ENCODE measurements around the gene SF3B3. TPM values are rescaled to one million over a fixed set of nuclear protein-coding genes. Genes with fewer than 3 reads are reported as not detected.

Gene SF3B3
- total RNA-seq, 4 donors from 2014 or later = 74.2 to 142 (median 112) TPM

DNA sequence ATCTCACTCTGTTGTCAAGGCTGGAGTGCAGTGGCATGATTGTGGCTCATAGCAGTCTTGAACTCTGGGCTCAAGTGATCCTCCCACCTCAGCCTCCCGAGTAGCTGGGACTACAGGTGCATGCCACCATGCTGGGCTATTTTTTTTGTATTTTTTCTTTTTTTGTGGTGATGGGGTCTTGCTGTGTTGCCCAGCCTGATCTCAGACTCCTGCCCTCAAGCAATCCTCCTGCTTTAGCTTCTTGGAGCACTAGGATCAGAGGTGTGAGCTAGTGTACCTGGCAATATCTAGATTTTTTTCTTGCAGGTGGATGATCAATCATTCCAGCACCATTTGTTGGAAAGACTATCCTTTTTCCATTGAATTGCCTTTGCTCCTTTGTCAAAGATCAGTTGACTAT lies 69.9 kb downstream of the SF3B3 start:
- Histone ChIP-seq H3K4me3 (replicated peaks in 1 of 3) (no peak overlapping the region), H3K4me1 (peaks cover 20 to 45% of the 10 kb centered on the region in 2 donors), H3K36me3 (no peaks in the 10 kb centered on the region), H3K27ac (peak overlapping the region; percentile 24 to 67 (median 65)), H3K27me3 (no peaks in the 10 kb centered on the region), H3K9me3 (no peaks in the 10 kb centered on the region)
- 93 to 96% methylated on average over 1 of the region's 1 CpG for WGBS, 2 donors
- intact Hi-C loops (cut with DNase I) = no loop called here
- no peak for DNase-seq
- no peak for TF ChIP-seq POLR2A (IDR thresholded peaks at IDR 0.05)
- TF ChIP-seq, protein P1, sequence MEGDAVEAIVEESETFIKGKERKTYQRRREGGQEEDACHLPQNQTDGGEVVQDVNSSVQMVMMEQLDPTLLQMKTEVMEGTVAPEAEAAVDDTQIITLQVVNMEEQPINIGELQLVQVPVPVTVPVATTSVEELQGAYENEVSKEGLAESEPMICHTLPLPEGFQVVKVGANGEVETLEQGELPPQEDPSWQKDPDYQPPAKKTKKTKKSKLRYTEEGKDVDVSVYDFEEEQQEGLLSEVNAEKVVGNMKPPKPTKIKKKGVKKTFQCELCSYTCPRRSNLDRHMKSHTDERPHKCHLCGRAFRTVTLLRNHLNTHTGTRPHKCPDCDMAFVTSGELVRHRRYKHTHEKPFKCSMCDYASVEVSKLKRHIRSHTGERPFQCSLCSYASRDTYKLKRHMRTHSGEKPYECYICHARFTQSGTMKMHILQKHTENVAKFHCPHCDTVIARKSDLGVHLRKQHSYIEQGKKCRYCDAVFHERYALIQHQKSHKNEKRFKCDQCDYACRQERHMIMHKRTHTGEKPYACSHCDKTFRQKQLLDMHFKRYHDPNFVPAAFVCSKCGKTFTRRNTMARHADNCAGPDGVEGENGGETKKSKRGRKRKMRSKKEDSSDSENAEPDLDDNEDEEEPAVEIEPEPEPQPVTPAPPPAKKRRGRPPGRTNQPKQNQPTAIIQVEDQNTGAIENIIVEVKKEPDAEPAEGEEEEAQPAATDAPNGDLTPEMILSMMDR (IDR thresholded peaks at IDR 0.05) = no peak

DNA sequence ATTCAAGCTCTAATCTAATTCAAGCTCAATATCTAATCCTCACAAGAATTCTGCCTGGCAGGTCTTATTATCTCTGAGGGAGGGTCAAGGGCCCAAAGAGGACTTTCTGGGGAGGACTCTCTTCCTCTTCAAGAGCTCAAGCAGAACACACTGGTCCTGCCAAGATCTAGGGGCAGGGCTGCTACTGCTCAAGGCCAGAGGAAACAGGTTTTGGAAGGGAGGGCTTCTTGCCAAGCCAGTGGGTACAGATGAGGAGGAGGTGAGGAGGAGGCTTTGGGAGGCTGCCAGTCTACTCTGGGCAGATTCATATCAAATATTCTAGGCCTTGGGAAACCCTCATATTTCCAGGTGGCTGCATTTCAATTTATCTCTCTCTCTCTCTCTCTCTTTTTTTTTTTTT lies 71.0 kb downstream of the SF3B3 start:
- H3K27ac ChIP-seq = peak overlapping the region; percentile 63 to 67 (median 65)
- no peaks in the 10 kb centered on the region for H3K36me3 ChIP-seq
- H3K27me3 ChIP-seq = no peaks in the 10 kb centered on the region
- intact Hi-C loops (cut with DNase I) = no loop called here
- H3K4me1 ChIP-seq = peaks cover 20 to 45% of the 10 kb centered on the region in 2 donors
- DNase-seq = peak; percentile 99
- H3K4me3 ChIP-seq (replicated peaks in 1 of 3) = no peak overlapping the region
- H3K9me3 ChIP-seq = no peaks in the 10 kb centered on the region
- TF ChIP-seq, protein P1 (IDR thresholded peaks at IDR 0.05) = no peak
- no peak for TF ChIP-seq POLR2A (IDR thresholded peaks at IDR 0.05)

DNA sequence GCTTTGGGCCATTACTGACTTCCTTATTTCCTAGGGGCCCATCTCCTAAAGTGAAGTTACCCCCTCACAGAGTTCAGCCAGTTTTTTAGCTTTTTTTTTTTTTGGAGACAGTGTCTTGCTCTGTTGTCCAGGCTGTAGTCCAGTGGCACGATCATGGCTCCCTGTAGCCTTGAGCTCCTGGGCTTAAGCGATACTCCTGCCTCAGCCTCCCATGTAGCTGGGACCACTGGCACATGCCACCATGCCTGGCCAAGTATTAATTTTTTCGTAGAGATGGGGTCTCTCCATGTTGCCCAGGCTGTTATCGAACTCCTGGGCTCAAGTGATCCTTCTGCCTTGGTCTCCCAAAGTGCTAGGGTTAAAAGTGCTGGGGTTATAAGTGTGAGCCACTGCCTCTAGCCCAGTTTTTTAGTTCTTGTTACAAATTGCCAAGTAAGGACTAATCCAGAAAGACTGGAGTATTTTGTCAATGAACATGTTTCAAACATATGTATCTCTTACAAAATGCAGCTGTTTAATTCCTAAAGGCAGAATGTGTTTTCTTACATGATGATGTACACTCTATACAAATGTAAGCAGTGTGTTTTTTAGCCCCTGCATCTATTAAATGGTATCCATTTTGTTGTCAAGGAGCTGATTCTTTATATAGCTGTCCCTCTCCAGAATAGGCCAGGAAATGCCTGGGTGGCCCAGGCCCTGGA lies 73.7 kb downstream of the SF3B3 start:
- no peak for DNase-seq
- TF ChIP-seq, protein P1 (IDR thresholded peaks at IDR 0.05) = no peak
- no peak for TF ChIP-seq POLR2A (IDR thresholded peaks at IDR 0.05)

DNA sequence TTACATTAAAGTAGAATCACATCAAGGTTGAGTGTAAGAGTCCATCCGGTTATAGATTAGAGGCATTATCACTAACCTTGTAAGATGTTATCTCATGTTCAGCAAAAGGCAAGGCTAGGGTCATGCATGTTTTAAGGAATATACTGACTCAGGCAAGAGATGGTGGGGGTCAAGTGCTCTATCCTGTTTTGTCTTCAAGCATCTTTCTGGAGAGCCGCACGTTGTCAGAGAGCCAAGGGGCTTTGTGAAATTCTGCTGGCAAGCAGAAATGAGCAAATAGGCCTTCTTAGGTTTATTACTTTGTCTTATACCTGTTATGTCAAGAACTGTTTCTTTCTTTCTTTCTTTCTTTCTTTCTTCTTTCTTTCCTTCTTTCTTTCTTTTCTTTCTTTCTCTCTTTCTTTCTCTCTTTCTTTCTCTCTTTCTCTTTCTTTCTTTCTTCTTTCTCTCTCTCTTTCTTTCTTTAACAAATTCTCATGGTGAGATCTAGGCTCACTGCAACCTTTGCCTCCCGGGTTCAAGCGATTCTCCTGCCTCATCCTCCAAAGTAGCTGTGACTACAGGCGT lies 75.4 kb downstream of the SF3B3 start:
- DNase-seq = peak; percentile 71 to 72
- intact Hi-C loops (cut with DNase I) = no loop called here
- Histone ChIP-seq H3K27me3 (no peaks in the 10 kb centered on the region), H3K4me1 (peaks cover 20 to 28% of the 10 kb centered on the region in 2 donors), H3K4me3 (replicated peaks in 1 of 3) (no peak overlapping the region), H3K9me3 (no peaks in the 10 kb centered on the region), H3K36me3 (no peaks in the 10 kb centered on the region), H3K27ac (peak overlapping the region in 1 of 3 donors; percentile 42)
- WGBS, 2 donors = 65 to 67% methylated on average over 6 of the region's 6 CpGs
- TF ChIP-seq, protein P1 (IDR thresholded peaks at IDR 0.05) = no peak
- no peak for TF ChIP-seq POLR2A (IDR thresholded peaks at IDR 0.05)

More for the DNA sequence above, 73.7 kb downstream of the SF3B3 start:
- 97 to 98% methylated on average over 4 of the region's 4 CpGs for WGBS, 2 donors
- peaks cover 21 to 31% of the 10 kb centered on the region in 2 donors for H3K4me1 ChIP-seq
- H3K36me3 ChIP-seq = no peaks in the 10 kb centered on the region
- H3K27ac ChIP-seq = no peak overlapping the region
- intact Hi-C loops (cut with DNase I) = no loop called here
- no peaks in the 10 kb centered on the region for H3K27me3 ChIP-seq
- no peak overlapping the region for H3K4me3 ChIP-seq (replicated peaks in 1 of 3)
- no peaks in the 10 kb centered on the region for H3K9me3 ChIP-seq

DNA sequence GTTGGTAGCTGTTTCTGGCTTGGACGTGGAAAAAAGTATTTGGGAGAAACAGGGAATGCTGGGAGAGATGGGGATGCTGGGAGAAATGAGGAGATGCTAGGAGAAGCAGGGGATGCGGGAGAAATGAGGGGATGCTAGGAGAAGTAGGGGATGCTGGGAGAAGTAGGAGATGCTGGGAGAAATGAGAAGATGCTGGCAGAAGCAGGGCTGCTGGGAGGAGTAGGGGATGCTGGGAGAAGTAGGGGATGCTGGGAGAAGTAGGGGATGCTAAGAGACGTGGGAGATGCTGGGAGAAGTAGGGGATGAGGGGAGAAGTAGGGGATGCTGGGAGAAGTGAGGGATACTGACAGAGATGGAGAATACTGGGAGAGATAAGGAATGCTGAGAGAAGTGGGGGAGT lies 77.1 kb downstream of the SF3B3 start:
- WGBS, 2 donors = 89 to 92% methylated on average over 3 of the region's 3 CpGs

More for the DNA sequence above, 77.1 kb downstream of the SF3B3 start:
- intact Hi-C loops (cut with DNase I) = no loop called here
- Histone ChIP-seq H3K36me3 (no peaks in the 10 kb centered on the region), H3K9me3 (no peaks in the 10 kb centered on the region), H3K27me3 (no peaks in the 10 kb centered on the region), H3K27ac (peak overlapping the region in 1 of 3 donors; percentile 66), H3K4me3 (replicated peaks in 1 of 3) (no peak overlapping the region), H3K4me1 (peaks cover 12 to 15% of the 10 kb centered on the region in 2 donors)
- no peak for DNase-seq
- TF ChIP-seq POLR2A (IDR thresholded peaks at IDR 0.05) = no peak
- TF ChIP-seq, protein P1 (IDR thresholded peaks at IDR 0.05) = no peak

Measured in thyroid gland (tissue), 4 donors.